ENCODE data around the gene ZFP92.

ZFP92 gene

DNA sequence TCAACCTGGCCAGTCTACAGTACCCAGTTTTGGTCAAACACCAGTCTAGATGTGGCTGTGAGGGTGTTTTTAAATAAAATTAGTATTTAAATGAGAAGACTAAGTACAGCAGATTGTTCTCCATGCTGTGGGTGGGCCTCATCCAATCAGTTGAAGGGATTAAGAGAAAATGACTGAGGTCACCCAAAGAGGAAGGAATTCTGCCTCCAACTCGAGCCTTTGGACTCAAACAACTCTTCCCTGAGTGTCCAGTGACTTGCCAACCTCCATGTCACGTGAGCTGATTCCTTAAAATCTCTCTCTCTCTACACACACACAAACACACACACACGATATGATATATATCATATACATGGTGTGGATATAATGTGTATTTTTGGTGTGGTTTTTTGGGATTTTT lies 24.6 kb downstream of the ZFP92 start:
- WGBS, 2 experiments: 54 to 77% methylated on average over 1 to 2 of the region's 3 CpGs
- H3K4me1 ChIP-seq (ENCODE audit: control insufficient read depth, insufficient read depth, low read length): no peaks in the 10 kb centered on the region
- no peaks in the 10 kb centered on the region for H3K9me3 ChIP-seq (ENCODE audit: control insufficient read depth, low read length)
- no peaks in the 10 kb centered on the region for H3K27me3 ChIP-seq (ENCODE audit: control insufficient read depth, insufficient read depth, low read length, poor library complexity, severe bottlenecking)
- no peak overlapping the region for H3K4me3 ChIP-seq (ENCODE audit: insufficient read depth, low read depth, low read length)
- no peaks in the 10 kb centered on the region for H3K36me3 ChIP-seq (ENCODE audit: control insufficient read depth, insufficient read depth, low read length)
- H3K27ac ChIP-seq (ENCODE audit: insufficient read depth, low read depth, low read length, poor library complexity, severe bottlenecking): no peak overlapping the region

DNA sequence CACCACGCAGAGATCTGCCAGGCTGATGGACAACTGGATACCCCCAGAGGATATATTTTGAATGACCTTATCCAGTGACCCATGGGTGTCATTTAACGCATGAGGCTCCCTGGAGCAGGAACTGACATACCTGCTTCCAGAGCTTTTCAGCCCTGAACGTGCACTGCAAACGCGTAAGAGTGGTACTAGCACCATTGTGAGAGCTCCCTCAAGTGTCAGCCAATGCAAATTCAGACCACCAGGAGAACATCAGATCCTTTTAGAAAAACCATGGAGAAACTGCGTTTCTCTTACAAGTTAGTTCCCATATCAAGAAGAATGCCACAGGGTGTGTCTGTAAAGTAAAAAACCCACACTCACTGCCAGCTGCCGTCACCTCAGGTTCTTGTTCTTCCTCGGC lies 27.3 kb downstream of the ZFP92 start:
- no peak overlapping the region for H3K4me3 ChIP-seq (ENCODE audit: insufficient read depth, low read depth, low read length)
- WGBS, 2 experiments: 43 to 44% methylated on average over 8 of the region's 8 CpGs
- H3K27ac ChIP-seq (ENCODE audit: insufficient read depth, low read depth, low read length, poor library complexity, severe bottlenecking): no peak overlapping the region
- no peaks in the 10 kb centered on the region for H3K27me3 ChIP-seq (ENCODE audit: control insufficient read depth, insufficient read depth, low read length, poor library complexity, severe bottlenecking)
- H3K9me3 ChIP-seq (ENCODE audit: control insufficient read depth, low read length): no peaks in the 10 kb centered on the region
- no peaks in the 10 kb centered on the region for H3K4me1 ChIP-seq (ENCODE audit: control insufficient read depth, insufficient read depth, low read length)
- no peaks in the 10 kb centered on the region for H3K36me3 ChIP-seq (ENCODE audit: control insufficient read depth, insufficient read depth, low read length)

DNA sequence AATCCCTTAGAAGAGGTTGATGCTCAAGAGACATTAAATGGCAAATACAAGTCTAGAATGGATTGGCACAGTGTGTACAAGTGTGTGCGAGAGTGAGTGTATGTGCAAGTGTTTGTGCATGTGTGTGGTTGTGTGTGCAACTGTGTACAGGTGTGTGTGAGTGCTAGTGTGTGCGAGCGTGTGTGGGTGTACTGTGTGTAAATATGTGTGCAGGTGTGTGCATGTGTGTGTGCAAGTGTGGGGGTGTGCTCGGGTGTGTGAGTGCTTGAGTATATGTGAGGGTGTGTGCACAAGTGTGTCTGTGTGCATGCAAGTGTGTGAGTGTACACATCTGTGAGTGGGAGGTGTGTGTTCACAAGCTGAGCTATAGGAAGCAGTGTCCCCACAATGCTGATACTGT lies 28.7 kb downstream of the ZFP92 start:
- no peaks in the 10 kb centered on the region for H3K27me3 ChIP-seq (ENCODE audit: control insufficient read depth, insufficient read depth, low read length, poor library complexity, severe bottlenecking)
- WGBS, 2 experiments: 91 to 94% methylated on average over 4 of the region's 4 CpGs

DNA sequence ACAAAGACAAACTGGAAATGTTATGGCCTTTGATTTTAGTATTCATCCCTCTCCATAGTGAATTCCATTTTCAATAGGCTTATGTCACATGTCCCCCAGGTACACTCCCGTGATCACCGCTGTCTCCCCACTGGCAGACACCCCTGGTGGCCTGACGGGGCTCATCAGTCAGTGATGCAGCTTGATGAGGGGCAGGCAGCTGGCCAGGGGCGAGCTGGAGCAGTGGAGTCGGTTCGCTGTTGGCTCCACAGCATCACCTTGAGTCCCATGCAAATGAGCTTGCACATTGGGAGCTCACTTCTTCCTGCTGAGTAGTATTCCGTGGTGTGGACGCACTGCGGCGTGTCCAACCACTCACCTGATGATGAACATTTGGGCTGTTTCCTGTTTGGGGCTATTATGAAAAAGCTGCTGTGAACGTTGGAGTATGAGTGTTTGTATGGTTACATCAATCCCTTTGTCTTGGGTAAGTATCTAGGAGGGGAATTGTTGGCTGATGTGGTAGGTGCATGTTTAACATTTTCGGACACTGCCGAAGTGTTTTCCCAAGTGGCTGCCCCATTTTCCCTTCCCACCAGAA lies 29.4 kb downstream of the ZFP92 start:
- no peaks in the 10 kb centered on the region for H3K9me3 ChIP-seq (ENCODE audit: control insufficient read depth, low read length)
- no peaks in the 10 kb centered on the region for H3K27me3 ChIP-seq (ENCODE audit: control insufficient read depth, insufficient read depth, low read length, poor library complexity, severe bottlenecking)
- H3K4me3 ChIP-seq (ENCODE audit: insufficient read depth, low read depth, low read length): no peak overlapping the region
- H3K36me3 ChIP-seq (ENCODE audit: control insufficient read depth, insufficient read depth, low read length): no peaks in the 10 kb centered on the region
- H3K4me1 ChIP-seq (ENCODE audit: control insufficient read depth, insufficient read depth, low read length): no peaks in the 10 kb centered on the region
- 85% methylated on average over 13 of the region's 13 CpGs for WGBS, 2 experiments
- H3K27ac ChIP-seq (ENCODE audit: insufficient read depth, low read depth, low read length, poor library complexity, severe bottlenecking): no peak overlapping the region

More for the DNA sequence above, 28.7 kb downstream of the ZFP92 start:
- H3K9me3 ChIP-seq (ENCODE audit: control insufficient read depth, low read length): no peaks in the 10 kb centered on the region
- no peaks in the 10 kb centered on the region for H3K36me3 ChIP-seq (ENCODE audit: control insufficient read depth, insufficient read depth, low read length)
- no peaks in the 10 kb centered on the region for H3K4me1 ChIP-seq (ENCODE audit: control insufficient read depth, insufficient read depth, low read length)
- H3K27ac ChIP-seq (ENCODE audit: insufficient read depth, low read depth, low read length, poor library complexity, severe bottlenecking): no peak overlapping the region
- H3K4me3 ChIP-seq (ENCODE audit: insufficient read depth, low read depth, low read length): no peak overlapping the region

- no peak overlapping the region for H3K4me3 ChIP-seq (ENCODE audit: insufficient read depth, low read depth, low read length)
- H3K27ac ChIP-seq (ENCODE audit: insufficient read depth, low read depth, low read length, poor library complexity, severe bottlenecking): no peak overlapping the region
- H3K4me1 ChIP-seq (ENCODE audit: control insufficient read depth, insufficient read depth, low read length): no peaks in the 10 kb centered on the region
- no peaks in the 10 kb centered on the region for H3K27me3 ChIP-seq (ENCODE audit: control insufficient read depth, insufficient read depth, low read length, poor library complexity, severe bottlenecking)
- H3K9me3 ChIP-seq (ENCODE audit: control insufficient read depth, low read length): no peaks in the 10 kb centered on the region
- WGBS, 2 experiments: 65 to 79% methylated on average over 4 to 6 of the region's 7 CpGs
- H3K36me3 ChIP-seq (ENCODE audit: control insufficient read depth, insufficient read depth, low read length): no peaks in the 10 kb centered on the region
Observed at GRCh38 chrX:153441296-153441695, 30.0 kb downstream of the ZFP92 start.

GRCh38 chrX:153441981-153442380 lies 30.7 kb downstream of the ZFP92 start:
- H3K4me3 ChIP-seq (ENCODE audit: insufficient read depth, low read depth, low read length): no peak overlapping the region
- 89 to 95% methylated on average over 9 of the region's 9 CpGs for WGBS, 2 experiments

GRCh38 chrX:153442463-153442862 lies 31.2 kb downstream of the ZFP92 start:
- H3K27me3 ChIP-seq (ENCODE audit: control insufficient read depth, insufficient read depth, low read length, poor library complexity, severe bottlenecking): no peaks in the 10 kb centered on the region
- WGBS, 2 experiments: 90 to 91% methylated on average over 5 of the region's 5 CpGs
- no peak overlapping the region for H3K4me3 ChIP-seq (ENCODE audit: insufficient read depth, low read depth, low read length)
- H3K27ac ChIP-seq (ENCODE audit: insufficient read depth, low read depth, low read length, poor library complexity, severe bottlenecking): no peak overlapping the region
- no peaks in the 10 kb centered on the region for H3K4me1 ChIP-seq (ENCODE audit: control insufficient read depth, insufficient read depth, low read length)
- H3K9me3 ChIP-seq (ENCODE audit: control insufficient read depth, low read length): no peaks in the 10 kb centered on the region
- no peaks in the 10 kb centered on the region for H3K36me3 ChIP-seq (ENCODE audit: control insufficient read depth, insufficient read depth, low read length)

More at GRCh38 chrX:153441981-153442380, 30.7 kb downstream of the ZFP92 start:
- no peaks in the 10 kb centered on the region for H3K4me1 ChIP-seq (ENCODE audit: control insufficient read depth, insufficient read depth, low read length)
- H3K36me3 ChIP-seq (ENCODE audit: control insufficient read depth, insufficient read depth, low read length): no peaks in the 10 kb centered on the region
- H3K27ac ChIP-seq (ENCODE audit: insufficient read depth, low read depth, low read length, poor library complexity, severe bottlenecking): no peak overlapping the region
- H3K9me3 ChIP-seq (ENCODE audit: control insufficient read depth, low read length): no peaks in the 10 kb centered on the region
- H3K27me3 ChIP-seq (ENCODE audit: control insufficient read depth, insufficient read depth, low read length, poor library complexity, severe bottlenecking): no peaks in the 10 kb centered on the region

DNA sequence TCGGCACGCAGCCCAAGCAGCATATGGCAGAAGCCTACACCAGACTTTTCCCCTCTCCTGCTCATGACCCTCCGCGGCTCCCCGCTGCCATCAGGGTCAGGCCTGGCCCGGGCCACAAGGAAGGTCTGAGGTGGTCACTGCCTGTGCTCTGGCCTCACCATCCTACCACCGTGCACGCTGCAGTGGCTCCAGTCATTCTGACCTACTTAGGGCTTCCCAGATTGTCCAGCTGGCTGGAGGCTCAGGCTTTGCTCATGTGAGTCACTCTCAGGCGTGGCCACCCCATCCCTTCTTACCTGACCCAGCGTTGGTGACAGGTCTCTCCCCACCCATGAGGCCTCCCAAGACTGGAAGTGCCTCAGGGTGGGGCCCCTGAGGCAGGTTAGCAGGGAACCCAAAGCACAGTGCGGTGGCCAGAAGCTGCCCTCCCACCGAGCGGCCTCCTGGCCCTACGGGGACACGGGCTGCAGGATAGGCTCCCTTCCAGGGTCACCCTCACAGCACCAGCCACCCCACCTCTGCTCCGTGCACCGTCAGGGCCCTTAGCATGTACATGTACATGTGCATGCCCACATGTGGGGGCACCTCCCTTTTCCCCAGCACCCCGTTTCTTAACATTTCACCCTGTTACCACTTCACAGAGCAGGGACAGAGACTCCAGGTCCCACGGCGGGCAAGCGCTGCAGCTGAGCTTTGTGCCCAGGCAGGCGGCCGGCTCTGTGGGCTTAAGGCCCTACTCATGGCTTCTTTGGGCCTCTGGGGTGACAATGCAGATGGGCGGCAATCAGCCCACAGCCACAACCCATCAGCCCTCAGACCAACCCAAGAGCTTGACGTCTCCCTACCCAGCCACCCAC lies 32.4 kb downstream of the ZFP92 start:
- 91 to 93% methylated on average over 25 of the region's 25 CpGs for WGBS, 2 experiments
- H3K4me1 ChIP-seq (ENCODE audit: control insufficient read depth, insufficient read depth, low read length): no peaks in the 10 kb centered on the region
- no peak overlapping the region for H3K4me3 ChIP-seq (ENCODE audit: insufficient read depth, low read depth, low read length)
- no peaks in the 10 kb centered on the region for H3K9me3 ChIP-seq (ENCODE audit: control insufficient read depth, low read length)
- no peaks in the 10 kb centered on the region for H3K36me3 ChIP-seq (ENCODE audit: control insufficient read depth, insufficient read depth, low read length)
- no peaks in the 10 kb centered on the region for H3K27me3 ChIP-seq (ENCODE audit: control insufficient read depth, insufficient read depth, low read length, poor library complexity, severe bottlenecking)
- H3K27ac ChIP-seq (ENCODE audit: insufficient read depth, low read depth, low read length, poor library complexity, severe bottlenecking): no peak overlapping the region

GRCh38 chrX:153444333-153445011 lies 33.2 kb downstream of the ZFP92 start:
- 95 to 96% methylated on average over 37 of the region's 37 CpGs for WGBS, 2 experiments
- no peaks in the 10 kb centered on the region for H3K9me3 ChIP-seq (ENCODE audit: control insufficient read depth, low read length)
- no peaks in the 10 kb centered on the region for H3K4me1 ChIP-seq (ENCODE audit: control insufficient read depth, insufficient read depth, low read length)
- no peaks in the 10 kb centered on the region for H3K27me3 ChIP-seq (ENCODE audit: control insufficient read depth, insufficient read depth, low read length, poor library complexity, severe bottlenecking)
- H3K4me3 ChIP-seq (ENCODE audit: insufficient read depth, low read depth, low read length): no peak overlapping the region
- no peaks in the 10 kb centered on the region for H3K36me3 ChIP-seq (ENCODE audit: control insufficient read depth, insufficient read depth, low read length)
- H3K27ac ChIP-seq (ENCODE audit: insufficient read depth, low read depth, low read length, poor library complexity, severe bottlenecking): no peak overlapping the region

Data from ectodermal cell (in vitro differentiated cells).